ENCODE measurements around the gene FRMD6. TPM values are rescaled to one million over a fixed set of nuclear protein-coding genes. Genes with fewer than 3 reads are reported as not detected.
A peak's percentile ranks its signal among the peaks of the same experiment; 100 is the strongest.

FRMD6 gene
- 1.5 TPM in 2 replicates for total RNA-seq (2011; cell fraction: chromatin; rRNA removed; ENCODE audit: low replicate concordance)
- total RNA-seq (2011; cell fraction: nucleolus; rRNA removed) = 0.33 and 0.39 TPM in 2 replicates
- 1.5 TPM in 2 replicates for total RNA-seq (2011; cell fraction: nucleoplasm; rRNA removed)
- total RNA-seq (2014; rRNA removed) (0.14 and 0.20 TPM in 2 replicates), total RNA-seq (2014; rRNA removed; fragmentation: Illumina TruSeq; extraction: Trizol) (0.29 and 0.54 TPM in 2 replicates), total RNA-seq (2015; rRNA removed; fragmentation: Illumina TruSeq; extraction: Trizol) (0.30 and 0.91 TPM in 2 replicates), total RNA-seq (2021) (0.53 and 0.60 TPM in 2 replicates), polyA plus RNA-seq (2011; rRNA removed) (0.34 and 0.92 TPM in 2 replicates), polyA plus RNA-seq (2014; fragmentation: Illumina TruSeq; extraction: Trizol) (0.29 and 0.58 TPM in 2 replicates), polyA plus RNA-seq (2014; fragmentation: Nextera tagmentation; extraction: Ambion mirVana) (under 1 TPM; 0.11 to 0.18 TPM), polyA plus RNA-seq (2014; rRNA removed) (0.34 and 0.74 TPM in 2 replicates), polyA minus RNA-seq (2011; rRNA and poly(A)+ RNA removed) (1.1 and 1.3 TPM in 2 replicates), Bru-seq, nascent RNA (percentile 26 among the genes with signal in this experiment), BruChase-seq, experiment 1, labeled RNA remaining after a 2-hour chase (percentile 26 among the genes with signal in this experiment), BruChase-seq, experiment 2, labeled RNA remaining after a 6-hour chase (percentile 27 among the genes with signal in this experiment)
- polyA plus RNA-seq (2011; cell fraction: cytosol; rRNA removed) = 0.48 and 0.68 TPM in 2 replicates
- 0.48 and 0.69 TPM in 2 replicates for polyA plus RNA-seq (2011; cell fraction: nucleus; rRNA removed)
- 0.15 and 0.22 TPM in 2 replicates for polyA plus RNA-seq (2012)
- 1.5 and 3.3 TPM in 2 replicates for polyA minus RNA-seq (2011; cell fraction: cytosol; rRNA and poly(A)+ RNA removed)
- polyA minus RNA-seq (2011; cell fraction: nucleus; rRNA and poly(A)+ RNA removed) = 0.54 and 1.7 TPM in 2 replicates
- long read RNA-seq, experiment 1, full-length matches to known transcripts = 2 of 2 reads
- long read RNA-seq, experiment 1, partial matches to known transcripts = 0 of 2 reads
- long read RNA-seq, experiment 1, other reads (novel, unspliced or antisense) = 0 of 2 reads
- long read RNA-seq, experiment 2 = 0 reads
- long read RNA-seq, experiment 3 = 0 reads

- intact Hi-C loops (cut with micrococcal nuclease) = no loop called here
- no peak for FAIRE-seq
- H2AFZ ChIP-seq (ENCODE audit: low read depth, low read length) = peak within 1 kb of the TSS; percentile 98
- peak within 1 kb of the TSS; percentile 88 for H3K4me2 ChIP-seq (ENCODE audit: insufficient read depth, low read length)
- no peaks in the 10 kb centered on the region; a peak in 2 of 5 replicates for H3K27me3 ChIP-seq (ENCODE audit: control insufficient read depth in 2 of 2, insufficient read depth in 2 of 2, low read length in 2 of 2)
- BruUV-seq (replicated peaks) = no TSS peak
- POLR2A ChIA-PET = interaction anchor here (1.5 kb wide), 1 partner anchor 44 kb away, joined by 3 read pairs; no protein-coding TSS in a partner anchor
- 0% methylated on average over 6 of the region's 86 CpGs for WGBS (ENCODE audit: insufficient coverage, low coverage, missing lambda C conversion rate)
- H3K9me1 ChIP-seq (ENCODE audit: control insufficient read depth, insufficient read depth, low read length) = no peaks in the 10 kb centered on the region
- H3K36me3 ChIP-seq (ENCODE audit: control insufficient read depth, insufficient read depth, low read length) = no peaks in the 10 kb centered on the region
- peak within 1 kb of the TSS; percentile 76 to 99 for H3K9ac ChIP-seq (ENCODE audit: insufficient read depth in 1 of 2, low read depth in 2 of 2, low read length in 2 of 2)
- no peaks in the 10 kb centered on the region for H4K20me1 ChIP-seq (replicated peaks; ENCODE audit: control insufficient read depth, insufficient read depth, low read length)
- H3K4me1 ChIP-seq (replicated peaks in 1 of 2; ENCODE audit: control insufficient read depth in 2 of 2, insufficient read depth in 2 of 2, low read length in 2 of 2) = peaks cover 3 to 20% of the 10 kb centered on the region in 2 experiments; a peak in 3 of 5 replicates
- in situ Hi-C loops (cut with MboI) = no loop called here
- peak within 1 kb of the TSS; percentile 87 for H3K27ac ChIP-seq (ENCODE audit: extremely low read depth, low read depth, low read length)
- H3K9me3 ChIP-seq (replicated peaks; ENCODE audit: control insufficient read depth, insufficient read depth, low read depth, low read length) = no peaks in the 10 kb centered on the region
- peak; percentile 94 for ATAC-seq
- CTCF ChIA-PET (ENCODE audit: low intra/inter-chr PET ratio) = no interaction called here
- H3K4me3 ChIP-seq = peak within 1 kb of the TSS; percentile 56
- DNase-seq (ENCODE audit: extremely low read depth in 1 of 4, low spot score in 3 of 4) = peak; percentile 83 to 90 (median 88)
- no peaks in the 10 kb centered on the region for H3K79me2 ChIP-seq (ENCODE audit: control insufficient read depth, insufficient read depth, low read length)
- peak in 1 of 2 experiments; percentile 91; a peak in 2 of 4 replicates for TF ChIP-seq BCLAF1 (IDR thresholded peaks at IDR 0.05; ENCODE audit: borderline replicate concordance in 1 of 2, control insufficient read depth in 1 of 2, low read depth in 2 of 2, low read length in 1 of 2)
- peak; percentile 43 for TF ChIP-seq TAF9B (IDR thresholded peaks at IDR 0.05; ENCODE audit: partially characterized antibody)
- peak; percentile 53; the same call in 1 of the 2 replicates for TF ChIP-seq MTA3 (IDR thresholded peaks at IDR 0.05; ENCODE audit: borderline replicate concordance)
- peak; percentile 27; the same call in 1 of the 2 replicates for TF ChIP-seq CHD2 (IDR thresholded peaks at IDR 0.05; ENCODE audit: low read depth, low read length)
- TF ChIP-seq SP2 (IDR thresholded peaks at IDR 0.05; ENCODE audit: extremely low read depth, low read depth, low read length, poor library complexity, severe bottlenecking) = no peak
- no peak for TF ChIP-seq CHD4 (IDR thresholded peaks at IDR 0.05; ENCODE audit: insufficient read depth, insufficient replicate concordance, low read depth, low read length, poor library complexity, severe bottlenecking)
- no peak for TF ChIP-seq TRIM25 (IDR thresholded peaks at IDR 0.05; ENCODE audit: borderline replicate concordance)
- TF ChIP-seq FOXO4 (CRISPR knock-in tag; IDR thresholded peaks at IDR 0.05) = no peak
Measured at GRCh38 chr14:51651388-51652167, at the start of gene FRMD6. FRMD6 (plus strand) TSS chr14:51651910; CDS start chr14:51689837, 37,927 bp downstream.
